NB4 (cell line): Measurements from ENCODE around the gene FRMD4B.

Experiments
- MYC ChIP-seq: IDR thresholded peaks from 2 replicates; pipeline ENCODE4 v1.6.1; 2011; ENCODE audit warnings: low read depth, low read length
- POLR2A ChIP-seq: IDR thresholded peaks from 2 replicates; pipeline ENCODE4 v1.6.1; 2011; ENCODE audit warnings: mild to moderate bottlenecking; ENCODE audit not compliant: insufficient read length; ENCODE audit errors: extremely low read depth
- TF ChIP-seq, protein P1 (sequence below): IDR thresholded peaks from one replicate; pipeline ENCODE4 v1.5.1; 2012; ENCODE audit warnings: low read depth, low read length
- TF ChIP-seq, protein P2 (sequence below): IDR thresholded peaks from 2 replicates; pipeline ENCODE4 v1.6.1; 2011; ENCODE audit warnings: low read depth, low read length

DNA sequence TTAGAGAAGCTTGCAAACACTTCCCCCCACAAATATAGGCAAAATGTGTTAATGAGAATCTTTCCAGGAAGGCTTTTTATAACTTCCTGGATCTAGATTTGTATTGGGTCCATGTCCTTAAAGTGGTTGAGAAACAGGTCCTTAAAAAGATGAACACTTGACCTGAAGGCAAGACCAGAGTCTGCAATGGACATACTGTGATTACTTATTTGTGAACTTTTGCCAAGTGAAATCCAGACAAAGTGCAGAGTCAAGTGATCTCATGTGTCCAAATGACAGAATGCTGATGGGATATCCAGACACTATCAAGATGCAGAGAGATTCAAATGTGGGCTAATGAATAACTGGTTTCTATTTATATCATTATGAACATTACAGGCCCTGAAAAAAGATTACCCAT, 43.8 kb downstream of the FRMD4B start:
- TF ChIP-seq POLR2A: no peak
- TF ChIP-seq, protein P1, sequence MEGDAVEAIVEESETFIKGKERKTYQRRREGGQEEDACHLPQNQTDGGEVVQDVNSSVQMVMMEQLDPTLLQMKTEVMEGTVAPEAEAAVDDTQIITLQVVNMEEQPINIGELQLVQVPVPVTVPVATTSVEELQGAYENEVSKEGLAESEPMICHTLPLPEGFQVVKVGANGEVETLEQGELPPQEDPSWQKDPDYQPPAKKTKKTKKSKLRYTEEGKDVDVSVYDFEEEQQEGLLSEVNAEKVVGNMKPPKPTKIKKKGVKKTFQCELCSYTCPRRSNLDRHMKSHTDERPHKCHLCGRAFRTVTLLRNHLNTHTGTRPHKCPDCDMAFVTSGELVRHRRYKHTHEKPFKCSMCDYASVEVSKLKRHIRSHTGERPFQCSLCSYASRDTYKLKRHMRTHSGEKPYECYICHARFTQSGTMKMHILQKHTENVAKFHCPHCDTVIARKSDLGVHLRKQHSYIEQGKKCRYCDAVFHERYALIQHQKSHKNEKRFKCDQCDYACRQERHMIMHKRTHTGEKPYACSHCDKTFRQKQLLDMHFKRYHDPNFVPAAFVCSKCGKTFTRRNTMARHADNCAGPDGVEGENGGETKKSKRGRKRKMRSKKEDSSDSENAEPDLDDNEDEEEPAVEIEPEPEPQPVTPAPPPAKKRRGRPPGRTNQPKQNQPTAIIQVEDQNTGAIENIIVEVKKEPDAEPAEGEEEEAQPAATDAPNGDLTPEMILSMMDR: no peak
- TF ChIP-seq, protein P2, sequence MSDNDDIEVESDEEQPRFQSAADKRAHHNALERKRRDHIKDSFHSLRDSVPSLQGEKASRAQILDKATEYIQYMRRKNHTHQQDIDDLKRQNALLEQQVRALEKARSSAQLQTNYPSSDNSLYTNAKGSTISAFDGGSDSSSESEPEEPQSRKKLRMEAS: no peak
- TF ChIP-seq MYC: no peak
